Spleen (tissue), 7 donors: ENCODE data around the gene SERPINE1.

Experiments
- CTCF ChIP-seq, 11 experiments: fragments of 200-600 bp in 7 of 11; fragments of 450-650 bp in 4 of 11; sonication (generic) in 4 of 11; IDR thresholded peaks in 8 of 11; conservative IDR thresholded peaks in 3 of 11; 1 replicate in 7 of 11; 2 replicates in 4 of 11; pipeline versions ENCODE4 v1.4.0 to v1.8.0; 2016 to 2021; ENCODE audit warnings: antibody characterized with exemption in 11 of 11, inconsistent platforms in 4 of 11, mild to moderate bottlenecking in 1 of 11
- POLR2A ChIP-seq, 3 donors: fragments of 450-650 bp; IDR thresholded peaks; one replicate each; pipeline ENCODE4 v1.5.1; 2017; ENCODE audit warnings: antibody characterized with exemption in 3 of 3, mild to moderate bottlenecking in 1 of 3
- POLR2AphosphoS5 ChIP-seq, 3 donors: sonication (generic); formaldehyde crosslinking; IDR thresholded peaks; one replicate each; pipeline ENCODE4 v1.5.1; 2017; ENCODE audit warnings: antibody characterized with exemption in 3 of 3
- donor health status: DM: no; HTN: no; CAD: no; lungs with moderate emphysema.
- donor health status: DM: no; HTN: no; CAD: no.
- donor health status: DM: no; HTN: no; CAD: no.

- TF ChIP-seq CTCF (IDR thresholded peaks at IDR 0.05 in 8 of 11, conservative IDR thresholded peaks at IDR 0.05 in 3 of 11): no peak
- no peak for TF ChIP-seq POLR2A (IDR thresholded peaks at IDR 0.05)
- TF ChIP-seq POLR2AphosphoS5 (IDR thresholded peaks at IDR 0.05): no peak
Observed at GRCh38 chr7:101164071-101164840, 37.4 kb downstream of the SERPINE1 start.
